NCI-H1417 (cell line): Measurements from ENCODE around the gene WNT3A.
"Not testable (repeated sequence)": the region's sequence is repeated elsewhere in the genome, so short reads cannot be mapped to it uniquely, and the experiment has no call there.

Source experiments
- DNase-seq, 3 experiments: peaks; one replicate each; lab custom pipeline; 2025; lab: John Stamatoyannopoulos, UW

WNT3A gene

GRCh38 chr1:228011721-228012311 lies 5.0 kb downstream of the WNT3A start:
- no peak for DNase-seq

- DNase-seq = no peak
Observed at GRCh38 chr1:228012555-228012954, 5.8 kb downstream of the WNT3A start.

- no peak for DNase-seq
Observed at GRCh38 chr1:228013131-228013934, 6.5 kb downstream of the WNT3A start.

- no peak for DNase-seq
Observed at GRCh38 chr1:228013935-228014930, 7.4 kb downstream of the WNT3A start.

GRCh38 chr1:228015276-228016180 lies 8.7 kb downstream of the WNT3A start:
- DNase-seq = no peak

GRCh38 chr1:228016181-228016510 lies 9.3 kb downstream of the WNT3A start:
- DNase-seq = no peak

- DNase-seq = no peak
Observed at GRCh38 chr1:228016653-228017355, 10.0 kb downstream of the WNT3A start.

GRCh38 chr1:228017356-228018124 lies 10.7 kb downstream of the WNT3A start:
- no peak for DNase-seq

GRCh38 chr1:228018125-228018398 lies 11.3 kb downstream of the WNT3A start:
- no peak for DNase-seq

- no peak for DNase-seq
Observed at GRCh38 chr1:228018961-228019721, 12.3 kb downstream of the WNT3A start.

GRCh38 chr1:228019722-228020083 lies 12.9 kb downstream of the WNT3A start:
- DNase-seq = not testable (repeated sequence)

GRCh38 chr1:228020686-228021354 lies 14.0 kb downstream of the WNT3A start:
- no peak for DNase-seq

GRCh38 chr1:228021355-228022030 lies 14.7 kb downstream of the WNT3A start:
- peak in 1 of 3 experiments; percentile 17 for DNase-seq

GRCh38 chr1:228022571-228023293 lies 15.9 kb downstream of the WNT3A start:
- DNase-seq = no peak

GRCh38 chr1:228023294-228023639 lies 16.5 kb downstream of the WNT3A start:
- no peak for DNase-seq

- no peak for DNase-seq
Observed at GRCh38 chr1:228029281-228029680, 22.5 kb downstream of the WNT3A start.

- DNase-seq = no peak
Observed at GRCh38 chr1:228030451-228031201, 23.8 kb downstream of the WNT3A start.
